Measurements from ENCODE around the gene SLC13A2.

GRCh38 chr17:28498652-28499363 is 25.4 kb downstream of the SLC13A2 start:
- no peak for TF ChIP-seq EZH2phosphoT487 (IDR thresholded peaks at IDR 0.05; ENCODE audit: borderline replicate concordance)
- TF ChIP-seq, protein P1, sequence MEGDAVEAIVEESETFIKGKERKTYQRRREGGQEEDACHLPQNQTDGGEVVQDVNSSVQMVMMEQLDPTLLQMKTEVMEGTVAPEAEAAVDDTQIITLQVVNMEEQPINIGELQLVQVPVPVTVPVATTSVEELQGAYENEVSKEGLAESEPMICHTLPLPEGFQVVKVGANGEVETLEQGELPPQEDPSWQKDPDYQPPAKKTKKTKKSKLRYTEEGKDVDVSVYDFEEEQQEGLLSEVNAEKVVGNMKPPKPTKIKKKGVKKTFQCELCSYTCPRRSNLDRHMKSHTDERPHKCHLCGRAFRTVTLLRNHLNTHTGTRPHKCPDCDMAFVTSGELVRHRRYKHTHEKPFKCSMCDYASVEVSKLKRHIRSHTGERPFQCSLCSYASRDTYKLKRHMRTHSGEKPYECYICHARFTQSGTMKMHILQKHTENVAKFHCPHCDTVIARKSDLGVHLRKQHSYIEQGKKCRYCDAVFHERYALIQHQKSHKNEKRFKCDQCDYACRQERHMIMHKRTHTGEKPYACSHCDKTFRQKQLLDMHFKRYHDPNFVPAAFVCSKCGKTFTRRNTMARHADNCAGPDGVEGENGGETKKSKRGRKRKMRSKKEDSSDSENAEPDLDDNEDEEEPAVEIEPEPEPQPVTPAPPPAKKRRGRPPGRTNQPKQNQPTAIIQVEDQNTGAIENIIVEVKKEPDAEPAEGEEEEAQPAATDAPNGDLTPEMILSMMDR (conservative IDR thresholded peaks at IDR 0.05; ENCODE audit: low read length) = no peak

Measured in Loucy (cell line).